H1 (cell line): Measurements from ENCODE around the gene C2CD4D. TPM values are rescaled to one million over a fixed set of nuclear protein-coding genes. Genes with fewer than 3 reads are reported as not detected.

Experiments
- BCL11A ChIP-seq, 2 experiments: IDR thresholded peaks; one replicate each; pipeline ENCODE4 v1.6.1; 2011; ENCODE audit warnings: low read depth in 2 of 2, low read length in 2 of 2, mild to moderate bottlenecking in 2 of 2
- CHD7 ChIP-seq: fragments of 300-600 bp; sonication (generic); IDR thresholded peaks from 2 replicates; pipeline ENCODE4 v1.7.1; 2012; ENCODE audit warnings: low read length, moderate library complexity, mild to moderate bottlenecking, inconsistent platforms; ENCODE audit not compliant: insufficient replicate concordance
- E2F6 ChIP-seq: IDR thresholded peaks from 2 replicates; pipeline ENCODE4 v1.6.1; 2012; ENCODE audit warnings: inconsistent platforms
- KDM1A ChIP-seq: fragments of 200-600, 300-600 bp; sonication (generic); IDR thresholded peaks from 2 replicates; pipeline ENCODE4 v1.7.1; 2016; ENCODE audit warnings: mild to moderate bottlenecking, low read length, borderline replicate concordance
- RNF2 ChIP-seq: fragments of 200-900, 300-1000 bp; sonication (generic); IDR thresholded peaks from 2 replicates; pipeline ENCODE4 v1.7.1; 2016; ENCODE audit warnings: borderline replicate concordance, low read depth, mild to moderate bottlenecking, antibody characterized with exemption, low read length; ENCODE audit not compliant: poor library complexity, severe bottlenecking; ENCODE audit errors: missing control alignments
- USF2 ChIP-seq: IDR thresholded peaks from 2 replicates; pipeline ENCODE4 v1.6.1; 2011; ENCODE audit warnings: low read length, improper control_type of control experiment
- polyA plus RNA-seq, 7 experiments: library from polyadenylated mRNA; depleted of rRNA in 3 of 7; stranded (reverse) in 5 of 7; unstranded in 2 of 7; fragments of >200 nt in 5 of 7; fragments of 200-250 nt in 2 of 7; gene quantifications; 1 replicate in 5 of 7; 2 replicates in 1 of 7; 4 replicates in 1 of 7; pipeline versions ENCODE4 v1.2.1 to v1.2.3, GENCODE V29; 2011 to 2013; ENCODE audit warnings: missing spikeins in 2 of 7, mixed read lengths in 2 of 7
- total RNA-seq: library from RNA; stranded (reverse); fragmentation: NEBNext Ultra II Directional; extraction: Animal tissue kit (Norgen Biotek cat#: 25700); gene quantifications from 2 replicates; pipeline ENCODE4 v1.2.1, GENCODE V29; 2021

C2CD4D gene
- total and polyA plus RNA-seq, 2 of the 8 experiments (the other 6 are each of a cell fraction or from before 2014, with no cell fraction given): 0.41 to 0.71 TPM

- no peak for TF ChIP-seq CHD7
- TF ChIP-seq USF2: no peak
- no peak for TF ChIP-seq BCL11A (IDR thresholded peaks at IDR 0.05; ENCODE audit: low read depth in 2 of 2, low read length in 2 of 2)
- peak; percentile 69; the same call in 1 of the 2 replicates for TF ChIP-seq E2F6
- no peak for TF ChIP-seq RNF2
- no peak for TF ChIP-seq KDM1A
Measured at GRCh38 chr1:151839457-151840403, at the start of gene C2CD4D (continued).
